CD4-positive, alpha-beta T cell treated with Interleukin-12 subunit alpha and Interleukin-12 subunit beta, for 1 hour (primary cell): ENCODE measurements around the gene FBXL17.

Experiments used
- DNase-seq: peaks from one replicate; pipeline ENCODE4 v3.0.0-alpha.2; 2020

Gene FBXL17

GRCh38 chr5:108372369-108372768 is 9.5 kb downstream of the FBXL17 start:
- no peak for DNase-seq

- no peak for DNase-seq
Observed at GRCh38 chr5:108371263-108371662, 10.6 kb downstream of the FBXL17 start.

GRCh38 chr5:108369167-108369566 is 12.7 kb downstream of the FBXL17 start:
- DNase-seq, result no peak

- no peak for DNase-seq
Observed at GRCh38 chr5:108367679-108368334, 14.1 kb downstream of the FBXL17 start.

- no peak for DNase-seq
Observed at GRCh38 chr5:108366500-108366899, 15.4 kb downstream of the FBXL17 start.

- no peak for DNase-seq
Observed at GRCh38 chr5:108361771-108362170, 20.1 kb downstream of the FBXL17 start.

GRCh38 chr5:108361239-108361638 is 20.7 kb downstream of the FBXL17 start:
- DNase-seq, result no peak

- no peak for DNase-seq
Observed at GRCh38 chr5:108360280-108360679, 21.6 kb downstream of the FBXL17 start.

GRCh38 chr5:108356286-108356685 is 25.6 kb downstream of the FBXL17 start:
- DNase-seq, result no peak

GRCh38 chr5:108353087-108353486 is 28.8 kb downstream of the FBXL17 start:
- no peak for DNase-seq

- peak; percentile 54 for DNase-seq
Observed at GRCh38 chr5:108345541-108346171, 36.2 kb downstream of the FBXL17 start.

- no peak for DNase-seq
Observed at GRCh38 chr5:108344103-108344822, 37.6 kb downstream of the FBXL17 start.

- no peak for DNase-seq
Observed at GRCh38 chr5:108341866-108342265, 40.0 kb downstream of the FBXL17 start.

- DNase-seq, result no peak
Observed at GRCh38 chr5:108340131-108340530, 41.8 kb downstream of the FBXL17 start.

- DNase-seq, result no peak
Observed at GRCh38 chr5:108339220-108339619, 42.7 kb downstream of the FBXL17 start.

GRCh38 chr5:108334225-108334624 is 47.7 kb downstream of the FBXL17 start:
- no peak for DNase-seq

- DNase-seq, result no peak
Observed at GRCh38 chr5:108326982-108327381, 54.9 kb downstream of the FBXL17 start.

GRCh38 chr5:108324886-108325285 is 57.0 kb downstream of the FBXL17 start:
- no peak for DNase-seq

- DNase-seq, result no peak
Observed at GRCh38 chr5:108321341-108321740, 60.6 kb downstream of the FBXL17 start.

GRCh38 chr5:108320231-108320630 is 61.7 kb downstream of the FBXL17 start:
- DNase-seq, result no peak

- DNase-seq, result no peak
Observed at GRCh38 chr5:108315829-108316228, 66.1 kb downstream of the FBXL17 start.

- no peak for DNase-seq
Observed at GRCh38 chr5:108312258-108312657, 69.6 kb downstream of the FBXL17 start.

GRCh38 chr5:108311682-108312081 is 70.2 kb downstream of the FBXL17 start:
- no peak for DNase-seq

GRCh38 chr5:108303611-108304010 is 78.3 kb downstream of the FBXL17 start:
- DNase-seq, result no peak
